Liver (tissue), 9 donors: ENCODE measurements around the gene CATSPERB. TPM values are rescaled to one million over a fixed set of nuclear protein-coding genes. Genes with fewer than 3 reads are reported as not detected.

Experiments used
- DNase-seq: peaks from one replicate; pipeline ENCODE4 v3.0.0-alpha.2; 2017; ENCODE audit warnings: low spot score
- H3K27ac ChIP-seq, 2 donors: one replicate each; pipeline ENCODE4 v1.7.0; 2013; ENCODE audit warnings: inconsistent platforms in 2 of 2, low read length in 2 of 2, control low read depth in 1 of 2, low read depth in 1 of 2, mild to moderate bottlenecking in 1 of 2
- H3K27me3 ChIP-seq, 4 donors: one replicate each; pipeline versions ENCODE4 v1.6.1 to v1.7.0; 2013; ENCODE audit warnings: low read length in 3 of 4, inconsistent platforms in 1 of 4, mild to moderate bottlenecking in 1 of 4, moderate library complexity in 1 of 4; ENCODE audit not compliant: control insufficient read depth in 4 of 4, insufficient read depth in 4 of 4
- H3K36me3 ChIP-seq, 4 donors: one replicate each; pipeline versions ENCODE4 v1.6.1 to v1.7.0; 2013; ENCODE audit warnings: low read length in 3 of 4, mild to moderate bottlenecking in 3 of 4, low read depth in 1 of 4, moderate library complexity in 1 of 4; ENCODE audit not compliant: control insufficient read depth in 4 of 4, insufficient read depth in 3 of 4
- H3K4me1 ChIP-seq, 4 donors: one replicate each; pipeline versions ENCODE4 v1.6.1 to v1.7.0; 2013; ENCODE audit warnings: low read length in 3 of 4, mild to moderate bottlenecking in 3 of 4, moderate library complexity in 1 of 4; ENCODE audit not compliant: control insufficient read depth in 4 of 4, insufficient read depth in 4 of 4
- H3K4me3 ChIP-seq, 3 donors: one replicate each; pipeline versions ENCODE4 v1.6.1 to v1.7.0; 2013; ENCODE audit warnings: low read length in 3 of 3, control low read depth in 1 of 3, low read depth in 1 of 3, mild to moderate bottlenecking in 1 of 3
- H3K9ac ChIP-seq, 2 donors: one replicate each; pipeline ENCODE4 v1.7.0; 2013; ENCODE audit warnings: low read length in 2 of 2, mild to moderate bottlenecking in 2 of 2, moderate library complexity in 2 of 2, control low read depth in 1 of 2, low read depth in 1 of 2
- H3K9me3 ChIP-seq, 4 donors: one replicate each; pipeline versions ENCODE4 v1.6.1 to v1.7.0; 2013; ENCODE audit warnings: low read length in 3 of 4; ENCODE audit not compliant: control insufficient read depth in 4 of 4
- EGR1 ChIP-seq, 2 donors: IDR thresholded peaks; 2 replicates each; pipeline ENCODE4 v1.6.1; 2016 to 2018; ENCODE audit warnings: antibody characterized with exemption in 2 of 2, low read depth in 2 of 2
- FOXA2 ChIP-seq: IDR thresholded peaks from 2 replicates; pipeline ENCODE4 v1.6.1; 2016; ENCODE audit warnings: antibody characterized with exemption
- GABPA ChIP-seq, 2 donors: IDR thresholded peaks in 1 of 2; conservative IDR thresholded peaks in 1 of 2; 2 replicates each; pipeline ENCODE4 v1.6.1; 2016; ENCODE audit warnings: antibody characterized with exemption in 2 of 2, mild to moderate bottlenecking in 1 of 2, moderate library complexity in 1 of 2
- HNF4A ChIP-seq, 2 donors: conservative IDR thresholded peaks; 2 replicates each; pipeline ENCODE4 v1.6.1; 2016; ENCODE audit warnings: antibody characterized with exemption in 2 of 2, mild to moderate bottlenecking in 2 of 2
- HNF4G ChIP-seq: IDR thresholded peaks from 2 replicates; pipeline ENCODE4 v1.6.1; 2016; ENCODE audit warnings: antibody characterized with exemption
- NR2F2 ChIP-seq: IDR thresholded peaks from 2 replicates; pipeline ENCODE4 v1.6.1; 2016; ENCODE audit warnings: antibody characterized with exemption
- RAD21 ChIP-seq, 2 donors: IDR thresholded peaks; 2 replicates each; pipeline ENCODE4 v1.6.1; 2016; ENCODE audit warnings: antibody characterized with exemption in 2 of 2, mild to moderate bottlenecking in 2 of 2
- TAF1 ChIP-seq: conservative IDR thresholded peaks from 2 replicates; pipeline ENCODE4 v1.6.1; 2016; ENCODE audit warnings: antibody characterized with exemption, mild to moderate bottlenecking
- YY1 ChIP-seq: IDR thresholded peaks from 2 replicates; pipeline ENCODE4 v1.6.1; 2016; ENCODE audit warnings: antibody characterized with exemption, mild to moderate bottlenecking
- WGBS: extraction: QIAGEN DNeasy Blood & Tissue Kit; methylation state at CpG from one replicate; pipeline ENCODE4 v1.1.7; 2013; 5-methylcytosine and 5-hydroxymethylcytosine counted together
- polyA plus RNA-seq, 2 donors: library from polyadenylated mRNA; stranded (reverse) in 1 of 2; unstranded in 1 of 2; fragments of 200-250 nt in 1 of 2; fragments of >200 nt in 1 of 2; fragmentation: Nextera tagmentation in 1 of 2; extraction: Ambion mirVana in 1 of 2; gene quantifications; one replicate each; pipeline versions ENCODE4 v1.2.1 to v1.2.3, GENCODE V29; 2013 to 2015
- total RNA-seq, 2 donors: library from RNA; depleted of rRNA; stranded (reverse); fragments of >200 nt; gene quantifications; one replicate each; pipeline ENCODE4 v1.2.3, GENCODE V29; 2014
- TF ChIP-seq, protein P1 (sequence below): IDR thresholded peaks from 2 replicates; pipeline ENCODE4 v1.6.1; 2016; ENCODE audit warnings: antibody characterized with exemption
- TF ChIP-seq, protein P2 (sequence below): IDR thresholded peaks from 2 replicates; pipeline ENCODE4 v1.6.1; 2016; ENCODE audit warnings: antibody characterized with exemption, mild to moderate bottlenecking
- TF ChIP-seq, protein P3 (sequence below): IDR thresholded peaks from 2 replicates; pipeline ENCODE4 v1.6.1; 2016; ENCODE audit warnings: antibody characterized with exemption
- TF ChIP-seq, protein P4 (sequence below): fragments of 150-350 bp; IDR thresholded peaks from 2 replicates; pipeline ENCODE4 v1.5.1; 2017; ENCODE audit warnings: improper control_type of control experiment, low read depth, low read length; ENCODE audit not compliant: missing input control
- donor health status: healthy.
- donor health status: healthy.
- donor health status: healthy.
- donor health status: healthy.
- donor health status: healthy.

The CATSPERB gene
- total and polyA plus RNA-seq, 4 donors, result 0.01 to 0.59 (median 0.07) TPM; not detected in 1

DNA sequence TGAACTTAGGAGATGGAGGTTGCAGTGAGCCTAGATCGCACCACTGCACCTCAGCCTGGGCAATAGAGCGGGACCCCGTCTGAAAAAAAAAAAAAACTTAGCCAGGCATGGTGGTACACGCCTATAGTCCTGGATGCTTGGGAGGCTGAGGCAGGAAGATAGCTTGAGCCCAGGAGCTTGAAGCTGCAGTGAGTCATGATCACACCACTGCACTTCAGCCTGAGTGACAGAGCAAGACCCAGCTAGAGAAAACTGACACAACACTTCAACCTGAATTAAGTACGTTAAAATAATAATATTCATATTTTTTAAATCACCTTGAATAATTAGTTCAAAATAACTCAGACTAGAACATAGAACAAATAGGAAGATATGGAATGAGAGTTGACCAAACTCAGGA, 5.7 kb upstream of the CATSPERB start:
- Histone ChIP-seq H3K27me3 (peaks cover 0 to 10% (median 0%) of the 10 kb centered on the region in 4 donors), H3K9me3 (no peaks in the 10 kb centered on the region), H3K4me1 (no peaks in the 10 kb centered on the region), H3K9ac (no peak overlapping the region), H3K36me3 (no peaks in the 10 kb centered on the region), H3K27ac (no peak overlapping the region), H3K4me3 (no peak overlapping the region)
- TF ChIP-seq, protein P1, sequence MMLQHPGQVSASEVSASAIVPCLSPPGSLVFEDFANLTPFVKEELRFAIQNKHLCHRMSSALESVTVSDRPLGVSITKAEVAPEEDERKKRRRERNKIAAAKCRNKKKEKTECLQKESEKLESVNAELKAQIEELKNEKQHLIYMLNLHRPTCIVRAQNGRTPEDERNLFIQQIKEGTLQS, result no peak
- TF ChIP-seq GABPA (IDR thresholded peaks at IDR 0.05 in 1 of 2, conservative IDR thresholded peaks at IDR 0.05 in 1 of 2) (no peak), HNF4G (no peak)
- no peak for DNase-seq
- 91% methylated on average over 5 of the region's 5 CpGs for WGBS

DNA sequence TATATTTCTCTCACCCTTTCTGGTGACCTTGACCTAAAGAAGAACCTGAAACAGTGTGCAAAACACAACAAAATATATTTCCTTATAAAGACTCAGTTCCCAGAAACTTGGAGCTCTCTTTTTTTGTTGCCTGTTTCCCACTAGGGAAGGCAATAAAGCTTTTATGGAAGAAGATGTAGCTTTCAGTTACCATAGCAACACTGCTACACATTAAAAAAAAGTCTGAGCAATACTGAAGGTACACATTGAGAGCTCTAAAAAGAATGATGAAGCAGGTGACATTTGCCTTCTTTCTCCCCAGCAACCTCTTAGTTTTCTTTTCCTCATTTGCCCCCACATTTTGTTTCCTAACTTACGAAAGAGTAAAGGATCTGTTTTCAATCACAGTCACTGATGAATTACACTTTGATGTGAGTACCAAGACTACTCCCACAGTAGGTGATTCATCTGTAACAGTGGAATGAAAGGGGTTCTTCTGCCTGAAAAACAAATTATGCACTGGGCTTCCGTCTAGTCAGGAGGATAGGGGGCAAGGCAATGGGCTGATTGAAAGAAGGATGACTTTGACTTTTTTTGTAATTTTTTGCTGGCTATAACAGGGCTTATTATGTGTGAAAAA, 1.1 kb upstream of the CATSPERB start:
- Histone ChIP-seq H3K36me3 (no peaks in the 10 kb centered on the region), H3K4me1 (no peaks in the 10 kb centered on the region), H3K9ac (no peak overlapping the region), H3K27ac (no peak overlapping the region), H3K9me3 (no peaks in the 10 kb centered on the region), H3K27me3 (peaks cover 0 to 6% (median 0%) of the 10 kb centered on the region in 4 donors), H3K4me3 (no peak overlapping the region)
- TF ChIP-seq YY1 (no peak), TAF1 (no peak), HNF4G (no peak), HNF4A (conservative IDR thresholded peaks at IDR 0.05) (no peak), RAD21 (IDR thresholded peaks at IDR 0.05) (no peak), GABPA (IDR thresholded peaks at IDR 0.05 in 1 of 2, conservative IDR thresholded peaks at IDR 0.05 in 1 of 2) (no peak)
- TF ChIP-seq, protein P2, sequence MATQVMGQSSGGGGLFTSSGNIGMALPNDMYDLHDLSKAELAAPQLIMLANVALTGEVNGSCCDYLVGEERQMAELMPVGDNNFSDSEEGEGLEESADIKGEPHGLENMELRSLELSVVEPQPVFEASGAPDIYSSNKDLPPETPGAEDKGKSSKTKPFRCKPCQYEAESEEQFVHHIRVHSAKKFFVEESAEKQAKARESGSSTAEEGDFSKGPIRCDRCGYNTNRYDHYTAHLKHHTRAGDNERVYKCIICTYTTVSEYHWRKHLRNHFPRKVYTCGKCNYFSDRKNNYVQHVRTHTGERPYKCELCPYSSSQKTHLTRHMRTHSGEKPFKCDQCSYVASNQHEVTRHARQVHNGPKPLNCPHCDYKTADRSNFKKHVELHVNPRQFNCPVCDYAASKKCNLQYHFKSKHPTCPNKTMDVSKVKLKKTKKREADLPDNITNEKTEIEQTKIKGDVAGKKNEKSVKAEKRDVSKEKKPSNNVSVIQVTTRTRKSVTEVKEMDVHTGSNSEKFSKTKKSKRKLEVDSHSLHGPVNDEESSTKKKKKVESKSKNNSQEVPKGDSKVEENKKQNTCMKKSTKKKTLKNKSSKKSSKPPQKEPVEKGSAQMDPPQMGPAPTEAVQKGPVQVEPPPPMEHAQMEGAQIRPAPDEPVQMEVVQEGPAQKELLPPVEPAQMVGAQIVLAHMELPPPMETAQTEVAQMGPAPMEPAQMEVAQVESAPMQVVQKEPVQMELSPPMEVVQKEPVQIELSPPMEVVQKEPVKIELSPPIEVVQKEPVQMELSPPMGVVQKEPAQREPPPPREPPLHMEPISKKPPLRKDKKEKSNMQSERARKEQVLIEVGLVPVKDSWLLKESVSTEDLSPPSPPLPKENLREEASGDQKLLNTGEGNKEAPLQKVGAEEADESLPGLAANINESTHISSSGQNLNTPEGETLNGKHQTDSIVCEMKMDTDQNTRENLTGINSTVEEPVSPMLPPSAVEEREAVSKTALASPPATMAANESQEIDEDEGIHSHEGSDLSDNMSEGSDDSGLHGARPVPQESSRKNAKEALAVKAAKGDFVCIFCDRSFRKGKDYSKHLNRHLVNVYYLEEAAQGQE, result no peak
- TF ChIP-seq, protein P1, result no peak
- TF ChIP-seq, protein P3, sequence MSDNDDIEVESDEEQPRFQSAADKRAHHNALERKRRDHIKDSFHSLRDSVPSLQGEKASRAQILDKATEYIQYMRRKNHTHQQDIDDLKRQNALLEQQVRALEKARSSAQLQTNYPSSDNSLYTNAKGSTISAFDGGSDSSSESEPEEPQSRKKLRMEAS, result no peak
- 70% methylated on average over 2 of the region's 2 CpGs for WGBS
- DNase-seq, result no peak

DNA sequence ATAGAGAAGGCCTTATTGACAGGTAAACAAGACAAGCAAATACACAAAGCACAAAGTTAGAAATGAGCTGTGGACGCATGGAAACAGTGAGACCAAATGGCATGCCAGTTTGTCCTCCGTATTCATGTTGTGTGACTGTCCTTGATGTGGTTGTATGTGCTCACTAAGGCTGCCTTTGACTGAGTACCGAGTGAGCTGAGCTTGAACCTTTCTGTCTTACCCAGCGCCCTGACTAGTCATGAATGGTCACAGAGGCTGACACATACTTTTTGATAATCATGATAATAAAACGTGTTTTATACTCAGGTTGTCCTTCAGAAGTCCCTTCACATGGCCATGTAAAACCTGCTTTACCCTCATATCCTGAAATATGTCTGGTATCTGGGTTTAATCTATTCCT, 553 bp upstream of the CATSPERB start:
- Histone ChIP-seq H3K4me3 (no peak overlapping the region), H3K36me3 (no peaks in the 10 kb centered on the region), H3K9me3 (no peaks in the 10 kb centered on the region), H3K9ac (no peak overlapping the region), H3K27ac (no peak overlapping the region), H3K27me3 (peaks cover 0 to 6% (median 0%) of the 10 kb centered on the region in 4 donors), H3K4me1 (no peaks in the 10 kb centered on the region)
- 72% methylated on average over 5 of the region's 5 CpGs for WGBS
- DNase-seq, result no peak
- no peak for TF ChIP-seq HNF4A (conservative IDR thresholded peaks at IDR 0.05)
- TF ChIP-seq RAD21 (IDR thresholded peaks at IDR 0.05), result no peak
- TF ChIP-seq NR2F2, result no peak
- no peak for TF ChIP-seq TAF1
- no peak for TF ChIP-seq HNF4G
- TF ChIP-seq, protein P2, result no peak
- TF ChIP-seq, protein P4, sequence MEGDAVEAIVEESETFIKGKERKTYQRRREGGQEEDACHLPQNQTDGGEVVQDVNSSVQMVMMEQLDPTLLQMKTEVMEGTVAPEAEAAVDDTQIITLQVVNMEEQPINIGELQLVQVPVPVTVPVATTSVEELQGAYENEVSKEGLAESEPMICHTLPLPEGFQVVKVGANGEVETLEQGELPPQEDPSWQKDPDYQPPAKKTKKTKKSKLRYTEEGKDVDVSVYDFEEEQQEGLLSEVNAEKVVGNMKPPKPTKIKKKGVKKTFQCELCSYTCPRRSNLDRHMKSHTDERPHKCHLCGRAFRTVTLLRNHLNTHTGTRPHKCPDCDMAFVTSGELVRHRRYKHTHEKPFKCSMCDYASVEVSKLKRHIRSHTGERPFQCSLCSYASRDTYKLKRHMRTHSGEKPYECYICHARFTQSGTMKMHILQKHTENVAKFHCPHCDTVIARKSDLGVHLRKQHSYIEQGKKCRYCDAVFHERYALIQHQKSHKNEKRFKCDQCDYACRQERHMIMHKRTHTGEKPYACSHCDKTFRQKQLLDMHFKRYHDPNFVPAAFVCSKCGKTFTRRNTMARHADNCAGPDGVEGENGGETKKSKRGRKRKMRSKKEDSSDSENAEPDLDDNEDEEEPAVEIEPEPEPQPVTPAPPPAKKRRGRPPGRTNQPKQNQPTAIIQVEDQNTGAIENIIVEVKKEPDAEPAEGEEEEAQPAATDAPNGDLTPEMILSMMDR, result no peak
- TF ChIP-seq GABPA (IDR thresholded peaks at IDR 0.05 in 1 of 2, conservative IDR thresholded peaks at IDR 0.05 in 1 of 2), result no peak
- TF ChIP-seq, protein P3, result no peak
- no peak for TF ChIP-seq EGR1 (IDR thresholded peaks at IDR 0.05; ENCODE audit: low read depth in 2 of 2)
- no peak for TF ChIP-seq FOXA2
